ENCODE measurements around the gene MCRIP2.
"Not testable (repeated sequence)": the region's sequence is repeated elsewhere in the genome, so short reads cannot be mapped to it uniquely, and the experiment has no call there.

The MCRIP2 gene

GRCh38 chr16:684961-685696 is 43.5 kb downstream of the MCRIP2 start:
- H3K36me3 ChIP-seq (ENCODE audit: control insufficient read depth, insufficient read depth, low read length): peaks cover 37% of the 10 kb centered on the region
- DNase-seq (ENCODE audit: extremely low read depth, insufficient read length): no peak
- TF ChIP-seq CTCF (IDR thresholded peaks at IDR 0.05; ENCODE audit: insufficient read depth, low read length, poor library complexity, severe bottlenecking): no peak
- no peak overlapping the region for H3K4me3 ChIP-seq (replicated peaks; ENCODE audit: low read depth, low read length)
- no peaks in the 10 kb centered on the region for H3K27me3 ChIP-seq (replicated peaks; ENCODE audit: control insufficient read depth, insufficient read depth, low read length)

- H3K36me3 ChIP-seq (ENCODE audit: control insufficient read depth, insufficient read depth, low read length): peaks cover 37% of the 10 kb centered on the region
- DNase-seq (ENCODE audit: extremely low read depth, insufficient read length): no peak
- H3K27me3 ChIP-seq (replicated peaks; ENCODE audit: control insufficient read depth, insufficient read depth, low read length): no peaks in the 10 kb centered on the region
- H3K4me3 ChIP-seq (replicated peaks; ENCODE audit: low read depth, low read length): no peak overlapping the region
- peak; percentile 11 for TF ChIP-seq CTCF (IDR thresholded peaks at IDR 0.05; ENCODE audit: insufficient read depth, low read length, poor library complexity, severe bottlenecking)
Observed at GRCh38 chr16:685967-686366, 44.3 kb downstream of the MCRIP2 start.

- H3K4me3 ChIP-seq (replicated peaks; ENCODE audit: low read depth, low read length): no peak overlapping the region
- no peak for TF ChIP-seq CTCF (IDR thresholded peaks at IDR 0.05; ENCODE audit: insufficient read depth, low read length, poor library complexity, severe bottlenecking)
- peaks cover 34% of the 10 kb centered on the region for H3K36me3 ChIP-seq (ENCODE audit: control insufficient read depth, insufficient read depth, low read length)
- no peaks in the 10 kb centered on the region for H3K27me3 ChIP-seq (replicated peaks; ENCODE audit: control insufficient read depth, insufficient read depth, low read length)
- no peak for DNase-seq (ENCODE audit: extremely low read depth, insufficient read length)
Observed at GRCh38 chr16:686459-687260, 45.0 kb downstream of the MCRIP2 start.

- TF ChIP-seq CTCF (IDR thresholded peaks at IDR 0.05; ENCODE audit: insufficient read depth, low read length, poor library complexity, severe bottlenecking): no peak
- no peak for DNase-seq (ENCODE audit: extremely low read depth, insufficient read length)
- no peaks in the 10 kb centered on the region for H3K27me3 ChIP-seq (replicated peaks; ENCODE audit: control insufficient read depth, insufficient read depth, low read length)
- no peak overlapping the region for H3K4me3 ChIP-seq (replicated peaks; ENCODE audit: low read depth, low read length)
- H3K36me3 ChIP-seq (ENCODE audit: control insufficient read depth, insufficient read depth, low read length): peaks cover 26% of the 10 kb centered on the region
Observed at GRCh38 chr16:687499-687898, 45.9 kb downstream of the MCRIP2 start.

GRCh38 chr16:689175-689897 is 47.7 kb downstream of the MCRIP2 start:
- no peak for TF ChIP-seq CTCF (IDR thresholded peaks at IDR 0.05; ENCODE audit: insufficient read depth, low read length, poor library complexity, severe bottlenecking)
- Histone ChIP-seq H3K4me3 (replicated peaks; ENCODE audit: low read depth, low read length) (peak overlapping the region; percentile 97), H3K36me3 (ENCODE audit: control insufficient read depth, insufficient read depth, low read length) (peaks cover 21% of the 10 kb centered on the region), H3K27me3 (replicated peaks; ENCODE audit: control insufficient read depth, insufficient read depth, low read length) (no peaks in the 10 kb centered on the region)
- no peak for DNase-seq (ENCODE audit: extremely low read depth, insufficient read length)

- peaks cover 12% of the 10 kb centered on the region for H3K36me3 ChIP-seq (ENCODE audit: control insufficient read depth, insufficient read depth, low read length)
- DNase-seq (ENCODE audit: extremely low read depth, insufficient read length); H3K27me3 ChIP-seq (replicated peaks; ENCODE audit: control insufficient read depth, insufficient read depth, low read length); H3K4me3 ChIP-seq (replicated peaks; ENCODE audit: low read depth, low read length): not testable (repeated sequence)
Observed at GRCh38 chr16:691242-691641, 49.6 kb downstream of the MCRIP2 start.

Data from GM06990 (cell line).